GM21786 (cell line): ENCODE measurements around the gene ATP6V0B.
A peak's percentile ranks its signal among the peaks of the same experiment; 100 is the strongest.

Experiments used
- ATAC-seq: cut with Tn5 transposase; IDR thresholded peaks from one replicate; pipeline ENCODE4 v1.9.1; 2021; ENCODE audit not compliant: unreplicated experiment

The ATP6V0B gene

GRCh38 chr1:43945674-43946235, 29.0 kb upstream of the ATP6V0B start:
- no peak for ATAC-seq

GRCh38 chr1:43946236-43947060, 28.3 kb upstream of the ATP6V0B start, which contains the start of gene IPO13:
Gene IPO13, plus strand, starts transcription at chr1:43946950. Its CDS starts 651 bp downstream, at chr1:43947601.
- ATAC-seq: peak; percentile 90

- peak; percentile 11 for ATAC-seq
Measured at GRCh38 chr1:43947061-43947873, 27.5 kb upstream of the ATP6V0B start.

- ATAC-seq: no peak
Measured at GRCh38 chr1:43947874-43948437, 26.8 kb upstream of the ATP6V0B start.

GRCh38 chr1:43949678-43950077, 25.1 kb upstream of the ATP6V0B start:
- no peak for ATAC-seq

GRCh38 chr1:43951021-43951985, 23.5 kb upstream of the ATP6V0B start:
- ATAC-seq: no peak

- ATAC-seq: no peak
Measured at GRCh38 chr1:43952731-43953346, 21.9 kb upstream of the ATP6V0B start.

- ATAC-seq: no peak
Measured at GRCh38 chr1:43953361-43953760, 21.4 kb upstream of the ATP6V0B start.

GRCh38 chr1:43954036-43954435, 20.7 kb upstream of the ATP6V0B start:
- no peak for ATAC-seq

GRCh38 chr1:43956234-43956633, 18.5 kb upstream of the ATP6V0B start:
- ATAC-seq: no peak

- no peak for ATAC-seq
Measured at GRCh38 chr1:43957407-43958040, 17.2 kb upstream of the ATP6V0B start.

- ATAC-seq: no peak
Measured at GRCh38 chr1:43958351-43959255, 16.2 kb upstream of the ATP6V0B start.

GRCh38 chr1:43960798-43961197, 14.0 kb upstream of the ATP6V0B start:
- ATAC-seq: no peak

- ATAC-seq: no peak
Measured at GRCh38 chr1:43961692-43962091, 13.1 kb upstream of the ATP6V0B start.

GRCh38 chr1:43962324-43962723, 12.4 kb upstream of the ATP6V0B start:
- ATAC-seq: no peak

GRCh38 chr1:43963006-43963405, 11.8 kb upstream of the ATP6V0B start:
- no peak for ATAC-seq

- ATAC-seq: no peak
Measured at GRCh38 chr1:43963890-43964289, 10.9 kb upstream of the ATP6V0B start.

- ATAC-seq: no peak
Measured at GRCh38 chr1:43965316-43965715, 9.4 kb upstream of the ATP6V0B start.
